ENCODE measurements around the gene NEDD4.
"Not testable (repeated sequence)": the region's sequence is repeated elsewhere in the genome, so short reads cannot be mapped to it uniquely, and the experiment has no call there.

Gene NEDD4

GRCh38 chr15:55823699-55824340 is 169.6 kb downstream of the NEDD4 start:
- no peak for DNase-seq

- no peak for DNase-seq
Measured at GRCh38 chr15:55823191-55823670, 170.2 kb downstream of the NEDD4 start.

- not testable (repeated sequence) for DNase-seq
Measured at GRCh38 chr15:55821740-55822139, 171.7 kb downstream of the NEDD4 start.

- DNase-seq = no peak
Measured at GRCh38 chr15:55820043-55820442, 173.4 kb downstream of the NEDD4 start.

- DNase-seq = no peak
Measured at GRCh38 chr15:55819397-55820034, 173.9 kb downstream of the NEDD4 start.

GRCh38 chr15:55816017-55816416 is 177.4 kb downstream of the NEDD4 start:
- no peak for DNase-seq

- DNase-seq = no peak
Measured at GRCh38 chr15:55802600-55803376, 190.6 kb downstream of the NEDD4 start.

GRCh38 chr15:55800216-55800615 is 193.2 kb downstream of the NEDD4 start:
- no peak for DNase-seq

- peak in 1 of 2 donors; percentile 42 for DNase-seq
Measured at GRCh38 chr15:55799291-55800212, 193.9 kb downstream of the NEDD4 start.

GRCh38 chr15:55796321-55796965 is 197.0 kb downstream of the NEDD4 start:
- no peak for DNase-seq

GRCh38 chr15:55795031-55795430 is 198.4 kb downstream of the NEDD4 start:
- no peak for DNase-seq

- DNase-seq = no peak
Measured at GRCh38 chr15:55791551-55792400, 201.6 kb downstream of the NEDD4 start.

GRCh38 chr15:55789066-55789660 is 204.2 kb downstream of the NEDD4 start:
- peak; percentile 68 to 70 for DNase-seq

- DNase-seq = no peak
Measured at GRCh38 chr15:55786341-55786740, 207.1 kb downstream of the NEDD4 start.

GRCh38 chr15:55785593-55785992 is 207.8 kb downstream of the NEDD4 start:
- not testable (repeated sequence) for DNase-seq

- no peak for DNase-seq
Measured at GRCh38 chr15:55784286-55784685, 209.1 kb downstream of the NEDD4 start.

GRCh38 chr15:55782901-55783300 is 210.5 kb downstream of the NEDD4 start:
- no peak for DNase-seq

GRCh38 chr15:55780292-55780691 is 213.1 kb downstream of the NEDD4 start:
- DNase-seq = no peak

GRCh38 chr15:55778932-55779331 is 214.5 kb downstream of the NEDD4 start:
- DNase-seq = no peak
